Gastroesophageal sphincter (tissue), 3 donors: ENCODE data around the gene DEFB108B.
"Not testable (repeated sequence)": the region's sequence is repeated elsewhere in the genome, so short reads cannot be mapped to it uniquely, and the experiment has no call there.

Source experiments
- CTCF ChIP-seq, 4 experiments: fragments of 200-600 bp in 2 of 4; fragments of 450-650 bp in 2 of 4; sonication (generic) in 1 of 4; IDR thresholded peaks; one replicate each; pipeline ENCODE4 v1.5.1; 2017 to 2019; ENCODE audit warnings: antibody characterized with exemption in 4 of 4, mild to moderate bottlenecking in 2 of 4, moderate library complexity in 2 of 4
- POLR2AphosphoS5 ChIP-seq: sonication (generic); formaldehyde crosslinking; IDR thresholded peaks from one replicate; pipeline ENCODE4 v1.6.1; 2017; ENCODE audit warnings: antibody characterized with exemption

- TF ChIP-seq POLR2AphosphoS5, result not testable (repeated sequence)
- peak; percentile 61 to 85 (median 80) for TF ChIP-seq CTCF (IDR thresholded peaks at IDR 0.05)
Observed at GRCh38 chr11:71813481-71814355, 19.3 kb upstream of the DEFB108B start.
